ENCODE data around the gene RPH3AL. TPM values are rescaled to one million over a fixed set of nuclear protein-coding genes. Genes with fewer than 3 reads are reported as not detected.

Gene RPH3AL
- total and polyA plus RNA-seq, 10 of the 15 experiments (the other 5 are each of a cell fraction or from before 2014, with no cell fraction given), result 0.04 to 1.2 (median 0.47) TPM; not detected in 2

- no peaks in the 10 kb centered on the region for H4K20me1 ChIP-seq (ENCODE audit: control insufficient read depth, insufficient read depth)
- no peaks in the 10 kb centered on the region for H3K27me3 ChIP-seq (replicated peaks in 1 of 2; ENCODE audit: control insufficient read depth in 2 of 2, insufficient read depth in 2 of 2, low read length in 1 of 2)
- DNase-seq (ENCODE audit: low read depth, low spot score), result no peak
- H3K4me3 ChIP-seq, result no peak overlapping the region
- no peaks in the 10 kb centered on the region for H3K9me3 ChIP-seq (replicated peaks; ENCODE audit: control insufficient read depth, insufficient read depth, low read length)
- in situ Hi-C loops (cut with MboI), result no loop called here
- no peak overlapping the region for H3K9ac ChIP-seq (ENCODE audit: control insufficient read depth, insufficient read depth, low read length)
- H3K79me2 ChIP-seq (ENCODE audit: control insufficient read depth, insufficient read depth, low read length), result no peaks in the 10 kb centered on the region
- no peak for ATAC-seq
- 69% methylated on average over 13 of the region's 13 CpGs for WGBS (ENCODE audit: insufficient coverage, insufficient replicate concordance, low lambda C conversion rate, missing lambda C conversion rate)
- CTCF ChIA-PET, result no interaction called here
- FAIRE-seq, result no peak
- no peak overlapping the region for H3K27ac ChIP-seq (ENCODE audit: control insufficient read depth, insufficient read depth)
- POLR2A ChIA-PET, result no interaction called here
- H2AFZ ChIP-seq (ENCODE audit: control insufficient read depth, low read depth, low read length), result no peak overlapping the region
- intact Hi-C loops (cut with micrococcal nuclease; ENCODE audit: unreplicated experiment), result no loop called here
- RAD21 ChIA-PET (ENCODE audit: unreplicated experiment), result no interaction called here
- no peak for TF ChIP-seq ZBTB40 (IDR thresholded peaks at IDR 0.05; ENCODE audit: borderline replicate concordance)
- no peaks in the 10 kb centered on the region for H3K36me3 ChIP-seq (ENCODE audit: control insufficient read depth in 2 of 2, insufficient read depth in 2 of 2, low read length in 1 of 2)
- no peak overlapping the region for H3K4me2 ChIP-seq (ENCODE audit: control insufficient read depth, insufficient read depth)
- BruUV-seq (replicated peaks), result no TSS peak
- SMC1A ChIA-PET (ENCODE audit: uncharacterized antibody, unreplicated experiment), result no interaction called here
- H3K4me1 ChIP-seq (ENCODE audit: control insufficient read depth, insufficient read depth, low read length), result no peaks in the 10 kb centered on the region
Measured at GRCh38 chr17:252456-252855, 100.2 kb downstream of the RPH3AL start.

- 56% methylated on average over 12 of the region's 12 CpGs for WGBS (ENCODE audit: insufficient coverage, insufficient replicate concordance, low lambda C conversion rate, missing lambda C conversion rate)
- Histone ChIP-seq H3K9ac (ENCODE audit: control insufficient read depth, insufficient read depth, low read length) (no peak overlapping the region), H3K4me1 (ENCODE audit: control insufficient read depth, insufficient read depth, low read length) (no peaks in the 10 kb centered on the region), H3K27me3 (replicated peaks in 1 of 2; ENCODE audit: control insufficient read depth in 2 of 2, insufficient read depth in 2 of 2, low read length in 1 of 2) (no peaks in the 10 kb centered on the region), H4K20me1 (ENCODE audit: control insufficient read depth, insufficient read depth) (no peaks in the 10 kb centered on the region), H2AFZ (ENCODE audit: control insufficient read depth, low read depth, low read length) (no peak overlapping the region), H3K27ac (ENCODE audit: control insufficient read depth, insufficient read depth) (no peak overlapping the region), H3K36me3 (ENCODE audit: control insufficient read depth in 2 of 2, insufficient read depth in 2 of 2, low read length in 1 of 2) (no peaks in the 10 kb centered on the region), H3K4me3 (no peak overlapping the region), H3K9me3 (replicated peaks; ENCODE audit: control insufficient read depth, insufficient read depth, low read length) (no peaks in the 10 kb centered on the region), H3K4me2 (ENCODE audit: control insufficient read depth, insufficient read depth) (no peak overlapping the region), H3K79me2 (ENCODE audit: control insufficient read depth, insufficient read depth, low read length) (no peaks in the 10 kb centered on the region)
- DNase-seq (ENCODE audit: low read depth, low spot score) (no peak), ATAC-seq (no peak), FAIRE-seq (no peak)
- RAD21 ChIA-PET (ENCODE audit: unreplicated experiment), result no interaction called here
- no peak for TF ChIP-seq FOS (IDR thresholded peaks at IDR 0.05; ENCODE audit: borderline replicate concordance, extremely low read depth, insufficient read length)
- CTCF ChIA-PET, result no interaction called here
- SMC1A ChIA-PET (ENCODE audit: uncharacterized antibody, unreplicated experiment), result no interaction called here
- intact Hi-C loops (cut with micrococcal nuclease; ENCODE audit: unreplicated experiment), result no loop called here
- in situ Hi-C loops (cut with MboI), result no loop called here
- POLR2A ChIA-PET, result no interaction called here
- BruUV-seq (replicated peaks), result no TSS peak
Measured at GRCh38 chr17:251531-251930, 101.1 kb downstream of the RPH3AL start.
